ENCODE results near the gene ATP11C. TPM values are rescaled to one million over a fixed set of nuclear protein-coding genes. Genes with fewer than 3 reads are reported as not detected.

ATP11C gene
- total and polyA plus RNA-seq, 9 of the 15 experiments (the other 6 are each of a cell fraction or from before 2014, with no cell fraction given), result 18.2 to 42.2 (median 29.4) TPM

GRCh38 chrX:139924069-139924695 is 8.7 kb downstream of the ATP11C start:
- TF ChIP-seq ZNF121 (CRISPR knock-in tag; conservative IDR thresholded peaks at IDR 0.05), result no peak
- TF ChIP-seq MIER1 (IDR thresholded peaks at IDR 0.05; ENCODE audit: low read depth), result no peak
- TF ChIP-seq SP1 (CRISPR knock-in tag; IDR thresholded peaks at IDR 0.05), result no peak
- TF ChIP-seq E2F3 (CRISPR knock-in tag; IDR thresholded peaks at IDR 0.05), result no peak
- TF ChIP-seq TGIF2 (CRISPR knock-in tag; IDR thresholded peaks at IDR 0.05), result no peak
- no peak for TF ChIP-seq ZFP91 (CRISPR knock-in tag; IDR thresholded peaks at IDR 0.05)
- TF ChIP-seq ZNF583 (CRISPR knock-in tag; IDR thresholded peaks at IDR 0.05), result no peak
- TF ChIP-seq NFIC (IDR thresholded peaks at IDR 0.05), result peak; percentile 38; the same call in 1 of the 2 replicates
- Histone ChIP-seq H3K4me1 (replicated peaks in 1 of 2; ENCODE audit: control insufficient read depth in 2 of 2, insufficient read depth in 2 of 2, low read length in 2 of 2) (peaks cover 0 to 2% of the 10 kb centered on the region in 2 experiments; a peak in 1 of 5 replicates), H3K36me3 (ENCODE audit: control insufficient read depth, insufficient read depth, low read length) (peaks cover 9% of the 10 kb centered on the region; the same call in 2 of the 3 replicates), H2AFZ (ENCODE audit: low read depth, low read length) (no peak overlapping the region), H3K27me3 (ENCODE audit: control insufficient read depth in 2 of 2, insufficient read depth in 2 of 2, low read length in 2 of 2) (no peaks in the 10 kb centered on the region), H3K4me2 (ENCODE audit: insufficient read depth, low read length) (no peak overlapping the region), H3K4me3 (no peak overlapping the region), H3K9ac (ENCODE audit: insufficient read depth in 1 of 2, low read depth in 2 of 2, low read length in 2 of 2) (no peak overlapping the region), H3K27ac (ENCODE audit: extremely low read depth, low read depth, low read length) (no peak overlapping the region), H3K79me2 (ENCODE audit: control insufficient read depth, insufficient read depth, low read length) (peaks cover 67% of the 10 kb centered on the region), H3K9me1 (ENCODE audit: control insufficient read depth, insufficient read depth, low read length) (no peaks in the 10 kb centered on the region), H4K20me1 (replicated peaks; ENCODE audit: control insufficient read depth, insufficient read depth, low read length) (peaks cover 3% of the 10 kb centered on the region), H3K9me3 (replicated peaks; ENCODE audit: control insufficient read depth, insufficient read depth, low read depth, low read length) (no peaks in the 10 kb centered on the region)
- no peak for FAIRE-seq
- DNase-seq (ENCODE audit: extremely low read depth in 1 of 4, low spot score in 3 of 4), result no peak
- peak; percentile 42 for ATAC-seq
- 44% methylated on average over 4 of the region's 5 CpGs for WGBS (ENCODE audit: insufficient coverage, low coverage, missing lambda C conversion rate)
- POLR2A ChIA-PET, result interaction anchor here (1.5 kb wide), 1 partner anchor 18 kb away, joined by 3 read pairs; no protein-coding TSS in a partner anchor
- no TSS peak for BruUV-seq (replicated peaks)
- CTCF ChIA-PET (ENCODE audit: low intra/inter-chr PET ratio), result no interaction called here
- in situ Hi-C loops (cut with MboI) (no loop called here), intact Hi-C loops (cut with micrococcal nuclease) (no loop called here)

Data from K562 (cell line).